Sciatic nerve (tissue), 2 donors: ENCODE results near the gene CITED2. TPM values are rescaled to one million over a fixed set of nuclear protein-coding genes. Genes with fewer than 3 reads are reported as not detected.
A peak's percentile ranks its signal among the peaks of the same experiment; 100 is the strongest.

ENCODE experiments used
- ATAC-seq: fragments of 200-7000 bp; cut with Tn5 transposase; one replicate; pipeline ENCODE4 v1.9.1; 2020; ENCODE audit warnings: mild to moderate bottlenecking, moderate library complexity
- DNase-seq: peaks from one replicate; pipeline ENCODE4 v3.0.0-alpha.2; 2020; ENCODE audit warnings: low spot score
- intact Hi-C: fragments of 100-400 bp; cut with DNase I; formaldehyde crosslinking; loops from one replicate; pipeline ENCODE4 v1.14.2; 2022
- total RNA-seq: library from RNA; stranded (reverse); fragmentation: NEBNext Ultra II Directional; extraction: Animal tissue kit (Norgen Biotek cat#: 25700); gene quantifications from one replicate; pipeline ENCODE4 v1.2.1, GENCODE V29; 2021
- donor health status: DM: no; HTN: no; CAD: no.
- donor health status: DM: no; HTN: no; CAD: no.

The CITED2 gene
- total RNA-seq, 1 donor from 2014 or later = 187 TPM

DNA sequence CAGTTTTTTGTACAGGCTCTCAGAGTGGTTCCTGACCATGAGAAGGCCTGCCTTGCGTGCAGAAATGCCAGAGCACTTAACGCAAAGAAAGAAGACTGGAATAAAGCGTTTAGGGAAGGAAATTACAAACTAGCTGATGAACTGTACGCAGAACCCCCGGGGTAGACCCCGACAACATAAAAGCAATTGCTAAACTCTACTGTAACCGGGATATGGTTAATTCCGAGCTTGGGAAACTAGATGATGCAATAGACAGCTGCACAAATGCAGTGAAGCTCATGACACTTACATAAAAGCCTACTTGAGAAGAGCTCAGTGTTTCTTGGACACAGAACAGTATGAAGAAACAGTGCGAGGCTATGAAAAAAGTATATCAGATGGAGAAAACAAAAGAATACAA lies 35.7 kb downstream of the CITED2 start:
- no peak for DNase-seq
- intact Hi-C loops = no loop called here
- ATAC-seq = peak; percentile 94

DNA sequence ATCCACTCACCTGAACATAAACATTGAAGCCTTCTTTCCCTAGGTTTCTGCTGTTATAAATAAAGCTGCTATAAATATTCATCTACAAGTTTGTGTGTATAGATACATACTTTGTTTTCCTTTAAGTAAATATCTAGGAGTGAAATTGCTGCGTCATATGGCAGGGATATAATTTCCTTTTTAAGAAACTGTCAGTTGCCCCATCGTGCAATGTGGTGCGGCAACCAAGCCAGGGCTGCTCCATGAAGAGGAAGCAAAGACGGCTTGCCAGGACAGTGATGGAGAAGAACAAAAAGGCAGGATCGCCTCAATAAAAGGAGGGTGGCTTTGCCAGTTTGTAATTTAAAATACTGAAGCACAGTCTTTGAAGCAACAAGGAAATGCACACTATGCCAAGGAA lies 36.6 kb downstream of the CITED2 start:
- ATAC-seq = no peak
- DNase-seq = peak; percentile 62
- intact Hi-C loops = no loop called here

DNA sequence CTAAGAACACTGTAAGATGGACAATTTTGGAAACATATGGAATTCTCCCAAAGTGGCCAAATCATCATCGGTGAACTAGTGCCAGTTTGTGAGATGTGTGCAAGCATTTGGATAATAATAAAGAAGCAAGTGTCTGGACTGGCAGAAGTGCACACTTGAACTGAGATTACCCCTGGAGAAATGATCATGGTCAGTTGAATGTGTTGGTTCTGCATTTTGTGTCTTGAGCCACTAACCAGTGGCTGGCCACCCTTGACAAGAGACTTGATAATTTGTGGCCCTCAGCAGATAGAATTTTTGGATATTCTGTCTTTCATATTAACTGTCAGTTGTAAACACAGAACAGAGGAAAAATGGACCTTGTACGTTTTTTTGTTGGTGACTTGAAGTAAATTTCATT lies 37.4 kb downstream of the CITED2 start:
- ATAC-seq (no peak), DNase-seq (no peak)
- intact Hi-C loops = no loop called here

DNA sequence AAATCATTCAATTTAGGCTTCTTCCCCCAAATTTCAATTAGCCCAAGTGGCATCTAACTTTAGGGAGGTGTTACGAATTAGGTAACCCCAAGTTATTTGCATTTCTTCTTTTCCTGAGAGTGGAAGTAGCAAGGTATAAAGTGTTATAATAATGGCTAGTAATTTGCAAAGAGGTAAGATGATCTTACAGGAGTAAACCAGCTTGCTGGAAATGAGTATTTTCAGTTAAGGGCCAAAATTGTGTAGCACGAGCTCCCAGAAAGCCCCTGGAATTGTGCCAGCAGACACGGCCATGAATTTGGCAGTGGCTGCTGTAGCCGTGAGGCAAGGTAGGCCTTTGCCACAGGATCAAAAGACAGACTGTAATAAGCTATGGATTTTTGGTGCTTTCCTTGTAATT lies 38.0 kb downstream of the CITED2 start:
- ATAC-seq = no peak
- peak; percentile 66 for DNase-seq

DNA sequence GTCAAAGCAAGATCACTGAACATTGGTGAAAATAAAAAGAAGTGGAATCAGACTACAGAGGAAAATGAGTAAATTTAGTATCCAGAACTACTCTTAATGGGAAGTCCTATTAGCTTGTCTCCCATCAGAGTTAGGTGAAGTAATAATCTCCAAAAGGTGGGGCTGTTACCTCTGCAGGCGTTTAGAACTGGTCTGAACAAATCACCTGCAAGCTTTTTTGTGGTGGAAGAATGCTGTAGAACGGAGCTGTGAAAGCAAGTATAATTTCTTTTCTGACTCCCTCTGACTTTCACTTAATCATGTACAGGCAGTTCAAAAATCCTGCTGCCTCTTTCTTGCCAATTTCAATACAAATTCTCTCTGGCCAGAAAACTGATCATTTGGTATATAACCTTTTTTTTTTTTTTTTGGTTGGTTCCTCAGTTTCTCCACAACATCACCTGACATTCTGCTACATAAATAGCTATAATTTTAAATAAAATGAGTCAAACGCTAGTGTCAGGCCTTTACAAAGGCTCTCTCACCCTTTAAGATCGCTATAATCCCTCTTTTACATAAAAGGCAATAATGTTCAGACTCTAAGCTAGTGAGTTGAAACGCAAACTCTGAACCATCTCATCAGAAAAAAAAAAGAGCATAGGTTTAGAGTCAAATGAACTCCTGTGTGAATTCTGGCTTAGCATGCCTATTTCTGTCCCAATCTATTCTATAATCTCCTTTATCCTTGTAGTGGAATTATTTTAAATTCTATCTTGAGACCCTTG lies 38.8 kb downstream of the CITED2 start:
- DNase-seq (no peak), ATAC-seq (no peak)
- intact Hi-C loops = no loop called here

More for the DNA sequence above, 38.0 kb downstream of the CITED2 start:
- intact Hi-C loops = no loop called here

DNA sequence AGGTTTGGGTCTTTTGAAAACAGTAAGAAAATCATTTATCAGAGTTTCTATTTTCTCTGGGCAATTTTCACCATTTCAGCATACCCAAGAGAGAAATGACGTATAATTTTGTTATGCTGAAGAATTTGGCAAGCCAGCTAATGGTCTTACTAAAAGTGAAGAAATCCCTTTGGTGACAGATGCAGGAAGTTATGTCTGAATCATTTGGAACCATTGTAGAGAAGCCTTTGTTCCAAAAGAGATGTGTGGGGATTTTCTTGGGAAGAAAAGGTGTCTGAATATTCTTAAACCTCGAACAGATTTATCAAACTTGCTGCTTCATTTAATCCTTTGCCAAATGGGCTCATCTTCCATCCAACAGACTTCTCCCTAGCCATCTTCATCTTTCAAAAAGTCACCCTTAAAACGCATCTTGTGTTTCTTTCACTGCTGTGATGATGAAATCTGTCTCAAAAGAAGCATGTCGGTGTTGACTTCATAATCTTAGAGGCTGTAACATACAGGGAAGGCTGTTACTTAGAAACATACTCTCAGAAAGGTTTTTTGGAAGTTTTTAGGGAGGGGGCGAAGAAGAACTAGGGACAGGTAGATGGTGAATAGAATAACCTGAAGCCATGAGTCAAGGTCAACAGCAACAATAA lies 39.5 kb downstream of the CITED2 start:
- intact Hi-C loops = no loop called here
- DNase-seq = no peak
- ATAC-seq = peak; percentile 87

DNA sequence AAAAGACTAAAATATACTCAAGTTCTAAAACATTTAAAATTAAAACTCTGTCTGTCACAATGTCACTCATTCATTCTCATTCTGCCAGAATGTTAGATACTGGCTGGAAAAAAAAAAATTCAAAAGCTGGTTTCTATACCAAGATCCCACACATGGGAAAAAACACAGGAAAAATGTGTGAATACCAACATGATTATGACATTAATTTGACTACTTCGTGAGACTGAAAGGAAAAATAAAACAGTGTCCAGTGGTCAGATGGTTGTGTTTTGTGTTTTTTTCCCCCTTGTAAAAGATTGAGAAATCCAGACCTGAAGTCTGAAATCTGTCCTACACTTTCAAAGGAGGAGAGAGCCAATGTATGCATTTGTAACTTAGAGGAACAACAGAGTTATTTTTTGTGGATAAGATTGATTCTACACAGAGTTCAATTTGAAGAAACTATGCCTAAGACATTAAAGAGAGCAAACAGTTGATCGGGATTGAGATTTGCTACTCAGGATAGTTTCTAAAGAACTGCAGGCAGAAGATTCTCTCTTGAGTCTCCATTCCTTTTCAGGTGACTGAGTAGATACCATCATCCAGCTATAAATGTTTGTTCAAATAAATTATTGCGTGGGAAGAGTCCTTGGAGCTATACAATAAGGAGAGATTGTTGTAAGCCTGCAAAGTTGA lies 43.5 kb downstream of the CITED2 start:
- DNase-seq = no peak
- ATAC-seq = no peak
- intact Hi-C loops = no loop called here

DNA sequence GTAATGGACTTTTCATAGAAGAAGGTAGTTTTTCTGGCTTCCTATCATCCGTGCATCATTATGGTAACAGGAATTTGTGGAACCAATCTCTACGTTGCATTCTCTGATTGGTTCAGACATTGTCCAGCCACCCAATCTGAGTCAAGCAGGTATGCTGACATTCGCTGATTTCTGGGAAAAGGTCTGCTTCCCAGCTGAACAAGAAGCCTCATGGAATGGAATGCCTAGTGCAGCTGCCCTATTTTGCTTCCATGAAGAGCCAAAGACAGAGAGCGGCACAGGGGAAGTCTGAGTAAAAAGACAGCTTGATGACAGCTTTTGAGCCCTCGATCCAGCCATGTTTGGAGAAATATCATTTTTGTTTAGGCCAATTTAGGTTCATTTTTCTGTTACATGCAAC lies 44.1 kb downstream of the CITED2 start:
- ATAC-seq = no peak
- intact Hi-C loops = no loop called here
- no peak for DNase-seq

DNA sequence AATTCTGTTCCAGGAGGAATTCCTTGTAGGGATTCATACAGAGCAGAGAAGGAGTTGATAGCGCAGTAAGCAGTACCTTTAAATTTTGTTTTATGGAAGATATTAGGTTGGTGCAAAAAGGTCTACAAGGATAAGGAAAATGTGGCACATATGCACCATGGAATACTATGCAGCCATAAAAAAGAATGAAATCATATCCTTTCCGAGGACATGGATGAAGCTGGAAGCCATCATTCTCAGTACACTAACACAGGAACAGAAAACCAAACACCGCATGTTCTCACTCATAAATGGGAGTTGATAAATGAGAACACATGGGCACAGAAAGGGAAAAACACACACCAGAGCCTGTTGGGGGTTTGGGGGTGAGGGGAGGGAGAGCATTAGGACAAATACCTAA lies 45.2 kb downstream of the CITED2 start:
- no peak for ATAC-seq

DNA sequence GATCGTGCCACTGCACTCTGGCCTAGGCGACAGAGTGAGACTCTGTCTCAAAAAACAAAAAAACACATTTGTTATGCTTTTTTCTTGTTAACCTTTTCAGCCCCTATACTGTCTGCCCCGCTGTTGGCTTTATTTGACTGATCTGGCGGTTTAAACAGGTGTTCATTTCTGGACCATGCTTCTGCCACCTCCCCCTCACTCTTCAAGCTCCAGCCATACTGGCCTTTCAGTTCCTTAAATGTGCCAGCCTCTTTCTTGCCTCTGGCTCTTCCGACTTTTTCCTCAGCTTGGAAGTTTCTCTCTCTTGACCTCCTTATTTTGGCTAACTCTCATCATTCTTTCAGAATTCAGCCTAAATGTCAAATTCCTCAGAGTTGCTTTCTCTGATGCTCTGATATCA lies 47.4 kb downstream of the CITED2 start:
- DNase-seq (no peak), ATAC-seq (no peak)
- intact Hi-C loops = no loop called here

More for the DNA sequence above, 45.2 kb downstream of the CITED2 start:
- DNase-seq = no peak
- intact Hi-C loops = no loop called here

DNA sequence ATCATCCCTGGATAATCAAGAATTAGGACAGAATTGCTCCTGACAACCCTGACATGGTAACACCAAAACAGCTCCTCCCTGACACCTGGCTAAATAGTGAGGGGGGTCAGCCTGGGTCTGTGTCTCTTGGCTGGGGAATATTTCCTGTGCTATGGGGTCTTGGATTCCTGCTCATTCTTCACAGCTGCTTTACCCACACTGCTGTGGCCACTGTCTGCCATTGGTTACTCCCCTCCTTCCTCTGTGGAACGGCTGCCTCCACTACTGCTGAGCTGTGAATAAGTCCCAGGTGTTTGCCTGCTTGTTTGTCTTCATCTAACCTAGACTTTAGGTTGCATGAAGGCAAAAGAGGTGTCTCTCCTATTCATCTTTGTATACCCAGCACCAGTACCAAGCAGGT lies 48.8 kb downstream of the CITED2 start:
- DNase-seq (no peak), ATAC-seq (no peak)
- intact Hi-C loops = no loop called here

DNA sequence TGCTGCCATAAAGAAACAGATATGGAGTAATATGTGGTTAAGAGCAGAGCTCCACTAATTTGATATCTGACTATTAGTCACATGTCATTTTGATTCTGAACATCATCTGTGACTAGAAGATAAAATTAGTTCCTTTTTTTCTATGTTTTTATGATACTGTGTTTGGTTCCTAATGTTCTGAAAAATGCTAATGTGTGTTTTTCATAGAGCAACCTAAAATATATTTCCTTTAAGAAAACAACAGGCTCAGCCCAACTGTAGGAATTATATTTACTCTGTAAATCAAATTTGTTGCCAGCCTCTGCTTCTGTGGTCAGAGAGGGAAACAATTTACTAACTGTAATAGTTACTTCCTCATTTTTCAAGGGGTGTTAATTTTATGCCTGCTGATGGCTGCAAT lies 49.3 kb downstream of the CITED2 start:
- intact Hi-C loops = no loop called here
- DNase-seq (no peak), ATAC-seq (no peak)

DNA sequence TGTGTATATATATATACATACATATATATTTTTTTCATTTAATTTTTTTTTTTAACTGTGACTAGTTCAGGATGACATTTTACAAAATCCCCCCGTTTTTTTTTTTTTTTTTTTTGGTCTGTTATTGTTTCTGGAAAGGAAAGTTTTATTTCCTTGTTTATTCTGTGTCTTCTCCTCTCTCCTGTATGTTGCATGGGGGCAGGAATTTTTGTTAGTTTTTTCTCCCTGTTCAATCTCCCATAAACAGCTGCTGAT lies 50.2 kb downstream of the CITED2 start:
- intact Hi-C loops = no loop called here
- no peak for ATAC-seq
- no peak for DNase-seq

DNA sequence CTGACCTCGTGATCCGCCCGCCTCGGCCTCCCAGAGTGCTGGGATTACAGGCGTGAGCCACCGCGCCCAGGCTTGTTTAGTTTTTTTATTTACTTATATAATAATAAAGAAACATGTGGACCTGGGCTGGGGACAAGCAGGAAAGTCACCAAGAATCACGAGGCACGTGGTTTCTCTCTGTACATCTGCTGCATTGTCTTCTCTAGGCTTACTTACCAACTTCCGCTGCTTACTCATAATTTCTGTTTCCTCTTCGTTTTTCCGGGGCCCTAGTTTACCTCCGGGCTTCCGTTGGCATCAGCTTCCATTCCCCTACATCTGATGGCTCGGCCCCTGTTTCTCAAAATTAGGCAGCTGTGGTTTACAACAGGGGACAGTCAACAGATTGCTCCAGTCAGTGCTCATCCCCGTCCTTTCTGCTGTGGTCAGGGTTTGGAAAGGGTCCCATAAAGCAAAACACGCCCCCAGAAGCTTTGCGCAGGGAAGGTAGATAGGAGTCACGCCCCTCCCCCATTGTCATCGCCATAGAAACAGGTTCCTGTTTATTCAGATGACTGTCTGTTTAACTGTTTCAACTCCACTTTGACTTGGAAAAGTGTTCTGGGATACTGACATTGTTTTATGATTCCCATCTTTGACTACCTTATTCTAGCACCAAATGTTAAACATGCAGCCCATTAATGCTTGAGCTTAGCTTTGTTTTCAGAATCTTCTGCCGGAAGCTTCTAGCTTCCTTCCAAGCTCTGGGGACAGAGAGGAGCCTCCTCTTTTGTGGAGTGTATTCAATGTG lies 50.7 kb downstream of the CITED2 start:
- peak; percentile 95 for ATAC-seq
- intact Hi-C loops = no loop called here
- DNase-seq = peak; percentile 88

Other genes with a start within 250 kb of the CITED2 start
- gene HECA, start 239.6 kb downstream of the CITED2 start, total RNA-seq = 36.2 TPM
- gene TXLNB, start 82.7 kb downstream of the CITED2 start, total RNA-seq = 1.7 TPM